GM12864 (cell line): Measurements from ENCODE around the gene CCDC169.

Experiments
- DNase-seq: peaks from one replicate; pipeline ENCODE4 v3.0.0-alpha.2; 2011; ENCODE audit warnings: low read depth
- H3K4me3 ChIP-seq: 2 replicates; pipeline ENCODE4 v1.5.1; 2011; ENCODE audit warnings: mild to moderate bottlenecking, low read depth, low read length, control low read depth
- CTCF ChIP-seq: IDR thresholded peaks from 2 replicates; pipeline ENCODE4 v1.5.1; 2011; ENCODE audit warnings: low read depth, mild to moderate bottlenecking, moderate library complexity, low read length, control low read depth, inconsistent platforms; ENCODE audit errors: missing control alignments

Gene CCDC169

GRCh38 chr13:36297366-36298338 lies at the start of gene CCDC169:
Gene CCDC169 (minus strand): TSS chr13:36297814. CDS start chr13:36297719, 95 bp downstream.
- no peak for TF ChIP-seq CTCF
- peak within 1 kb of the TSS; percentile 16; the same call in 1 of the 2 replicates for H3K4me3 ChIP-seq
- DNase-seq = no peak

- peak; percentile 97 for TF ChIP-seq CTCF
- H3K4me3 ChIP-seq = peak within 1 kb of the TSS; percentile 62
- DNase-seq = peak; percentile 30
Observed at GRCh38 chr13:36346222-36347083, 48.8 kb upstream of the CCDC169 start, which contains the start of gene SPART. Gene SPART (minus strand): TSS chr13:36346394. CDS start chr13:36335830, 10,564 bp downstream.

- DNase-seq = no peak
- no peak for TF ChIP-seq CTCF
- peak overlapping the region; percentile 62 for H3K4me3 ChIP-seq
Observed at GRCh38 chr13:36345438-36346221, 48.0 kb upstream of the CCDC169 start.

- no peak for DNase-seq
- H3K4me3 ChIP-seq = peak overlapping the region; percentile 62
- TF ChIP-seq CTCF = no peak
Observed at GRCh38 chr13:36344886-36345437, 47.3 kb upstream of the CCDC169 start.

- DNase-seq = no peak
- TF ChIP-seq CTCF = no peak
- H3K4me3 ChIP-seq = no peak overlapping the region
Observed at GRCh38 chr13:36344173-36344572, 46.6 kb upstream of the CCDC169 start.

GRCh38 chr13:36343766-36344165 lies 46.2 kb upstream of the CCDC169 start:
- no peak overlapping the region for H3K4me3 ChIP-seq
- TF ChIP-seq CTCF = no peak
- no peak for DNase-seq
